H1 (cell line): ENCODE data around the gene MRS2. TPM values are rescaled to one million over a fixed set of nuclear protein-coding genes. Genes with fewer than 3 reads are reported as not detected.

ENCODE experiments used
- CTCF ChIA-PET: fragments of 300-600 bp; sonication (Branson Sonifier 250); formaldehyde crosslinking; loops from one replicate; lab custom pipeline; 2021; ENCODE audit not compliant: partially characterized antibody; lab: Charles Lee
- POLR2A ChIA-PET: fragments of 300-600 bp; sonication (Branson Sonifier 250); formaldehyde crosslinking; loops from one replicate; lab custom pipeline; 2021; ENCODE audit warnings: inconsistent platforms; ENCODE audit not compliant: partially characterized antibody; lab: Charles Lee
- DNase-seq, 2 experiments: peaks; one replicate each; pipeline versions ENCODE4 v3.0.0 to v3.0.0-alpha.2; 2010 to 2022; ENCODE audit warnings: low spot score in 2 of 2, low read depth in 1 of 2, mixed read lengths in 1 of 2
- FAIRE-seq: peaks from 2 replicates; lab custom pipeline; 2011; peaks lifted over from hg19 to GRCh38; lab: Jason Lieb, UNC
- H2AFZ ChIP-seq: 2 replicates; pipeline ENCODE4 v1.8.1; 2012; ENCODE audit warnings: low read length, inconsistent platforms
- H2AK5ac ChIP-seq: 2 replicates; pipeline ENCODE4 v1.6.1; 2013; ENCODE audit warnings: low read depth, low read length
- H2BK120ac ChIP-seq: replicated peaks from 2 replicates; pipeline ENCODE3; 2013; ENCODE audit warnings: low read depth, low read length, inconsistent platforms
- H2BK12ac ChIP-seq: 2 replicates; pipeline ENCODE4 v1.6.1; 2013; ENCODE audit warnings: low read depth, low read length
- H2BK15ac ChIP-seq: 2 replicates; pipeline ENCODE4 v1.6.1; 2013; ENCODE audit warnings: low read length
- H2BK20ac ChIP-seq: 2 replicates; pipeline ENCODE4 v1.6.1; 2013; ENCODE audit warnings: low read length
- H2BK5ac ChIP-seq: 2 replicates; pipeline ENCODE4 v1.6.1; 2013; ENCODE audit warnings: low read depth, low read length
- H3K14ac ChIP-seq: 2 replicates; pipeline ENCODE4 v1.6.1; 2013; ENCODE audit warnings: inconsistent platforms; ENCODE audit not compliant: insufficient read length
- H3K18ac ChIP-seq: 2 replicates; pipeline ENCODE4 v1.6.1; 2013; ENCODE audit warnings: low read length; ENCODE audit errors: extremely low read depth
- H3K23ac ChIP-seq: 2 replicates; pipeline ENCODE4 v1.6.1; 2013; ENCODE audit warnings: inconsistent platforms; ENCODE audit not compliant: insufficient read length
- H3K23me2 ChIP-seq: 2 replicates; pipeline ENCODE4 v1.6.1; 2013; ENCODE audit warnings: low read depth, low read length
- H3K27ac ChIP-seq: 2 replicates; pipeline ENCODE4 v1.6.1; 2011; ENCODE audit warnings: low read depth, low read length, inconsistent platforms
- H3K27me3 ChIP-seq, 4 experiments: replicated peaks in 1 of 4; 1 replicate in 1 of 4; 2 replicates in 3 of 4; pipeline versions ENCODE4 v1.6.1 to v1.8.1; 2011 to 2013; ENCODE audit warnings: low read length in 3 of 4, mild to moderate bottlenecking in 3 of 4, inconsistent platforms in 2 of 4, mixed read lengths in 2 of 4, moderate library complexity in 1 of 4; ENCODE audit not compliant: control insufficient read depth in 3 of 4, insufficient read depth in 3 of 4; ENCODE audit errors: extremely low read depth in 1 of 4
- H3K36me3 ChIP-seq, 4 experiments: 2 replicates each; pipeline versions ENCODE4 v1.6.1 to v1.8.1; 2011 to 2013; ENCODE audit warnings: mild to moderate bottlenecking in 4 of 4, low read length in 3 of 4, moderate library complexity in 2 of 4, control low read depth in 1 of 4, inconsistent platforms in 1 of 4; ENCODE audit not compliant: insufficient read depth in 4 of 4, control insufficient read depth in 2 of 4
- H3K4ac ChIP-seq: replicated peaks from 2 replicates; pipeline ENCODE3; 2013; ENCODE audit warnings: low read length, low read depth, mixed read lengths, inconsistent platforms; ENCODE audit not compliant: insufficient read length
- H3K4me1 ChIP-seq, 4 experiments: replicated peaks in 1 of 4; 1 replicate in 1 of 4; 2 replicates in 3 of 4; pipeline versions ENCODE4 v1.6.1 to v1.8.1; 2011 to 2013; ENCODE audit warnings: low read length in 3 of 4, inconsistent platforms in 2 of 4, mixed read lengths in 1 of 4; ENCODE audit not compliant: insufficient read depth in 4 of 4, control insufficient read depth in 3 of 4
- H3K4me2 ChIP-seq, 2 experiments: 2 replicates each; pipeline versions ENCODE4 v1.6.1 to v1.8.1; 2011 to 2013; ENCODE audit warnings: low read depth in 2 of 2, low read length in 2 of 2, control low read depth in 1 of 2, inconsistent platforms in 1 of 2, mild to moderate bottlenecking in 1 of 2; ENCODE audit not compliant: insufficient read depth in 1 of 2
- H3K4me3 ChIP-seq, 4 experiments: fragments of 200-600, 300-600 bp in 1 of 4; sonication (generic), shearing (Covaris generic), sonication (Bioruptor Twin) in 1 of 4; 2 replicates each; pipeline versions ENCODE4 v1.5.1 to v1.8.1; 2011 to 2016; ENCODE audit warnings: low read length in 4 of 4, low read depth in 3 of 4, control low read depth in 2 of 4, inconsistent platforms in 2 of 4, mild to moderate bottlenecking in 2 of 4, mixed read lengths in 1 of 4, moderate library complexity in 1 of 4; ENCODE audit not compliant: insufficient read depth in 2 of 4; ENCODE audit errors: extremely low read depth in 1 of 4
- H3K56ac ChIP-seq: replicated peaks from 2 replicates; pipeline ENCODE3; 2013; ENCODE audit warnings: low read depth, mild to moderate bottlenecking, mixed read lengths, low read length, inconsistent platforms; ENCODE audit not compliant: insufficient read length
- H3K79me1 ChIP-seq: 2 replicates; pipeline ENCODE4 v1.6.1; 2013; ENCODE audit warnings: low read depth, low read length, control low read depth
- H3K79me2 ChIP-seq, 2 experiments: 2 replicates each; pipeline versions ENCODE4 v1.6.1 to v1.8.1; 2012 to 2013; ENCODE audit warnings: low read length in 2 of 2, mild to moderate bottlenecking in 2 of 2, inconsistent platforms in 1 of 2; ENCODE audit not compliant: insufficient read depth in 2 of 2, control insufficient read depth in 1 of 2
- H3K9ac ChIP-seq, 4 experiments: replicated peaks in 1 of 4; 1 replicate in 1 of 4; 2 replicates in 3 of 4; pipeline versions ENCODE4 v1.6.1 to v1.8.1; 2011 to 2013; ENCODE audit warnings: low read depth in 3 of 4, low read length in 3 of 4, control low read depth in 2 of 4, mild to moderate bottlenecking in 2 of 4, moderate library complexity in 2 of 4, inconsistent platforms in 1 of 4; ENCODE audit errors: extremely low read depth in 1 of 4
- H3K9me3 ChIP-seq, 2 experiments: 2 replicates each; pipeline versions ENCODE4 v1.6.1 to v1.8.1; 2012 to 2013; ENCODE audit warnings: mild to moderate bottlenecking in 2 of 2, moderate library complexity in 2 of 2, control low read depth in 1 of 2, inconsistent platforms in 1 of 2, low read depth in 1 of 2, low read length in 1 of 2, mixed read lengths in 1 of 2; ENCODE audit not compliant: insufficient read depth in 2 of 2
- H4K20me1 ChIP-seq, 2 experiments: replicated peaks in 1 of 2; 2 replicates each; pipeline versions ENCODE3 to v1.8.1; 2011 to 2013; ENCODE audit warnings: inconsistent platforms in 2 of 2, low read length in 2 of 2, mild to moderate bottlenecking in 1 of 2; ENCODE audit not compliant: insufficient read depth in 2 of 2, control insufficient read depth in 1 of 2
- H4K5ac ChIP-seq: 2 replicates; pipeline ENCODE4 v1.6.1; 2013; ENCODE audit warnings: low read length, low read depth, mixed read lengths, inconsistent platforms; ENCODE audit not compliant: insufficient read length
- H4K8ac ChIP-seq: 2 replicates; pipeline ENCODE4 v1.8.0; 2013; ENCODE audit warnings: mild to moderate bottlenecking, moderate library complexity, low read length, inconsistent platforms; ENCODE audit not compliant: insufficient read depth; ENCODE audit errors: extremely low read depth
- H4K91ac ChIP-seq: replicated peaks from 2 replicates; pipeline ENCODE3; 2013; ENCODE audit warnings: low read length, mixed read lengths, inconsistent platforms; ENCODE audit not compliant: insufficient read length
- JUND ChIP-seq: IDR thresholded peaks from 2 replicates; pipeline ENCODE4 v1.6.1; 2011; ENCODE audit warnings: mild to moderate bottlenecking, improper control_type of control experiment, low read length
- SP2 ChIP-seq: IDR thresholded peaks from 2 replicates; pipeline ENCODE4 v1.6.1; 2012; ENCODE audit warnings: mild to moderate bottlenecking, low read length, inconsistent platforms
- WGBS, 2 experiments: shearing (Covaris generic) in 1 of 2; methylation state at CpG; one replicate each; pipeline versions ENCODE4 v1.1.6 to v1.1.7; 2013 to 2015; ENCODE audit warnings: low lambda C conversion rate in 2 of 2, mixed read lengths in 2 of 2, inconsistent platforms in 1 of 2, low coverage in 1 of 2, missing lambda C conversion rate in 1 of 2; ENCODE audit not compliant: insufficient replicate concordance in 2 of 2, insufficient coverage in 1 of 2, insufficient read length in 1 of 2; ENCODE audit errors: extremely low coverage in 1 of 2, missing lambda C conversion rate in 1 of 2; 5-methylcytosine and 5-hydroxymethylcytosine counted together
- polyA plus RNA-seq, 7 experiments: library from polyadenylated mRNA; depleted of rRNA in 3 of 7; stranded (reverse) in 5 of 7; unstranded in 2 of 7; fragments of >200 nt in 5 of 7; fragments of 200-250 nt in 2 of 7; gene quantifications; 1 replicate in 5 of 7; 2 replicates in 1 of 7; 4 replicates in 1 of 7; pipeline versions ENCODE4 v1.2.1 to v1.2.3, GENCODE V29; 2011 to 2013; ENCODE audit warnings: missing spikeins in 2 of 7, mixed read lengths in 2 of 7
- total RNA-seq: library from RNA; stranded (reverse); fragmentation: NEBNext Ultra II Directional; extraction: Animal tissue kit (Norgen Biotek cat#: 25700); gene quantifications from 2 replicates; pipeline ENCODE4 v1.2.1, GENCODE V29; 2021

MRS2 gene
- total and polyA plus RNA-seq, 2 of the 8 experiments (the other 6 are each of a cell fraction or from before 2014, with no cell fraction given), result 51.2 to 67.5 TPM

DNA sequence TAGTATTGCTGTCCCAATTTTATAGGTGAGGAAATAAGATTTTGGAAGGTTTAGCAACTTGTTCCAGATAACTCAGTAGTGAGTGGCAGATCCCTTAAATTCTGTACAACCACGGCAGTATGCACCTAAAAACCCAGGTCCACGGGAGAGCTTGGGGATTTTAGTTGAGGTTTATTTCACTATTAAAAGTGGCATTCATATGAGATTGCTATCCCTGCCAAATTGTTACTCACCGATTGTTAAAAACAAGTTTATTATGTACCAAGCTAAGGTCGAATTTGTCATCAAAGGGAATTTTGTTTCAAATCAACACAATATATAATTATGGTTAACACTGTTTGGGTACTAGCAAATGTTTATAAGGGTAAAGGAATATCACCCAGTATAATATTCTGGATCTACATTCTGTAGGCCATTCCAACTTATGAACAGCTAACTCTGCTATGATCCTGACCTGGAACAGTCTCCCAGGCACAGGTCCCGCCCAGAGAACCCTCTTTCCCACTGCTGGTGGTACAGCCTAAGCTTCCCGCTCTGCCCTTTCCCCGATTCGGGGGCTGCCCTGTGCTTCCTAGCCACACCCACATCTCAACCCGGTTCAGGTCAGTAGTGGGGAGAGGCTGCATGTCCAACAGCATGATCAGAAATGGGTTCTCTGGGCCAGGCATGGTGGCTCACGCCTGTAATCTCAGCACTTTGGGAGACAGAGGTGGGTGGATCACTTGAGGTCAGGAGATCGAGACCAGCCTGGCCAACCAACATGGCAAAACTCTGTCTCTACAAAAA lies 61.7 kb downstream of the MRS2 start:
- Histone ChIP-seq H2BK120ac (no peak overlapping the region), H3K4me1 (no peaks in the 10 kb centered on the region), H4K5ac (no peak overlapping the region), H2BK20ac (no peak overlapping the region), H3K9me3 (no peaks in the 10 kb centered on the region), H3K56ac (no peak overlapping the region), H2BK15ac (no peak overlapping the region), H3K36me3 (no peaks in the 10 kb centered on the region), H3K9ac (no peak overlapping the region), H3K79me1 (no peaks in the 10 kb centered on the region), H4K91ac (no peak overlapping the region), H3K79me2 (no peaks in the 10 kb centered on the region), H3K4me2 (no peak overlapping the region), H3K18ac (no peak overlapping the region), H3K4me3 (no peak overlapping the region), H4K20me1 (no peaks in the 10 kb centered on the region), H3K23me2 (no peaks in the 10 kb centered on the region), H3K23ac (no peak overlapping the region), H2BK5ac (no peak overlapping the region), H3K27ac (no peak overlapping the region), H2BK12ac (no peak overlapping the region), H4K8ac (no peak overlapping the region), H3K27me3 (no peaks in the 10 kb centered on the region), H3K4ac (no peak overlapping the region), H3K14ac (no peak overlapping the region), H2AFZ (no peak overlapping the region), H2AK5ac (no peak overlapping the region)
- DNase-seq (no peak), FAIRE-seq (no peak)
- TF ChIP-seq JUND (no peak), SP2 (no peak)
- 88% methylated on average over 11 of the region's 11 CpGs; no CpG with 5 or more reads in 1 of the 2 experiments for WGBS, 2 experiments
- ChIA-PET CTCF (interaction anchor here (2.6 kb wide), 1 partner anchor 34 kb away, joined by 6 read pairs; no protein-coding TSS in a partner anchor), POLR2A (no interaction called here)
